Adrenal gland (tissue), 5 donors: ENCODE data around the gene SF3B4.

ENCODE experiments used
- CTCF ChIP-seq, 6 experiments: fragments of 450-650 bp in 4 of 6; fragments of 200-600 bp in 2 of 6; sonication (generic) in 1 of 6; IDR thresholded peaks; 1 replicate in 5 of 6; 2 replicates in 1 of 6; pipeline versions ENCODE4 v1.5.1 to v1.8.0; 2016 to 2021; ENCODE audit warnings: antibody characterized with exemption in 6 of 6, mild to moderate bottlenecking in 2 of 6, moderate library complexity in 1 of 6
- POLR2A ChIP-seq, 2 donors: fragments of 450-650 bp; IDR thresholded peaks; one replicate each; pipeline ENCODE4 v1.6.1; 2017; ENCODE audit warnings: antibody characterized with exemption in 2 of 2, mild to moderate bottlenecking in 2 of 2, moderate library complexity in 1 of 2
- donor health status: DM: no; HTN: no; CAD: no.

- no peak for TF ChIP-seq CTCF (IDR thresholded peaks at IDR 0.05)
- TF ChIP-seq POLR2A (IDR thresholded peaks at IDR 0.05): no peak
Observed at GRCh38 chr1:149896575-149896974, 31.0 kb downstream of the SF3B4 start.
